NCI-H146 (cell line): Measurements from ENCODE around the gene EPHA3.

Source experiments
- DNase-seq: peaks from one replicate; lab custom pipeline; 2025; lab: John Stamatoyannopoulos, UW

Gene EPHA3

GRCh38 chr3:89145995-89146394, 38.6 kb downstream of the EPHA3 start:
- no peak for DNase-seq

GRCh38 chr3:89154416-89154815, 47.0 kb downstream of the EPHA3 start:
- DNase-seq, result no peak

GRCh38 chr3:89155811-89156210, 48.4 kb downstream of the EPHA3 start:
- no peak for DNase-seq

GRCh38 chr3:89157575-89157974, 50.2 kb downstream of the EPHA3 start:
- no peak for DNase-seq

GRCh38 chr3:89159605-89160004, 52.2 kb downstream of the EPHA3 start:
- no peak for DNase-seq

GRCh38 chr3:89164774-89165173, 57.4 kb downstream of the EPHA3 start:
- DNase-seq, result no peak

GRCh38 chr3:89165636-89166263, 58.3 kb downstream of the EPHA3 start:
- peak; percentile 2 for DNase-seq

GRCh38 chr3:89171687-89172545, 64.5 kb downstream of the EPHA3 start:
- DNase-seq, result no peak

- DNase-seq, result no peak
Measured at GRCh38 chr3:89173546-89173945, 66.1 kb downstream of the EPHA3 start.

- peak; percentile 25 for DNase-seq
Measured at GRCh38 chr3:89179355-89180001, 72.1 kb downstream of the EPHA3 start.

- DNase-seq, result no peak
Measured at GRCh38 chr3:89180334-89180733, 72.9 kb downstream of the EPHA3 start.

GRCh38 chr3:89182056-89182455, 74.6 kb downstream of the EPHA3 start:
- no peak for DNase-seq

GRCh38 chr3:89184151-89184995, 77.0 kb downstream of the EPHA3 start:
- DNase-seq, result peak; percentile 2

GRCh38 chr3:89186456-89186855, 79.0 kb downstream of the EPHA3 start:
- no peak for DNase-seq

GRCh38 chr3:89198591-89198990, 91.2 kb downstream of the EPHA3 start:
- no peak for DNase-seq

- DNase-seq, result no peak
Measured at GRCh38 chr3:89212619-89213018, 105.2 kb downstream of the EPHA3 start.

- no peak for DNase-seq
Measured at GRCh38 chr3:89216016-89216739, 108.8 kb downstream of the EPHA3 start.

- DNase-seq, result no peak
Measured at GRCh38 chr3:89217148-89217685, 109.8 kb downstream of the EPHA3 start.

GRCh38 chr3:89221924-89222323, 114.5 kb downstream of the EPHA3 start:
- DNase-seq, result no peak

- DNase-seq, result peak; percentile 37
Measured at GRCh38 chr3:89223188-89223587, 115.8 kb downstream of the EPHA3 start.

- DNase-seq, result no peak
Measured at GRCh38 chr3:89227218-89227617, 119.8 kb downstream of the EPHA3 start.
